Measurements from ENCODE around the gene ETS1.

DNA sequence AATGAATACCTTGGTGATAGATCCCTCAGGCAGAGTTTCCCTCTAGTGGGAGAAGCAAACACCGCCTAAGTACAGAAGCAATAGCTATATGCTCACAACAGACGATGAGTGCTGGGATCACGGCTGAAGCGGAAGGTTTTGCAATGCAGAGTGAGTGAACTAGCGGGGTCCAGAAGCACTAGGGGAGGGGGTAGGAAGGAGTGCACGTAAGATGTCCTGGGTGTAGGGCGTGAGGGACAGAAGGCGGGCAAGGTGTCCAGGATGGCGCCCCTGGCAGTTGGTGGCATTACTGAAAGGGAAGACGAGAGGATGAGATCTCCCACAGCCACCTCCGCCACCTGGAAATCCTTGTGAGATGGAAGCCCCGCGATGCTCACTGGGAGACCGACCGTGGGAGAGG is 81.0 kb downstream of the ETS1 start:
- TF ChIP-seq, protein P1, sequence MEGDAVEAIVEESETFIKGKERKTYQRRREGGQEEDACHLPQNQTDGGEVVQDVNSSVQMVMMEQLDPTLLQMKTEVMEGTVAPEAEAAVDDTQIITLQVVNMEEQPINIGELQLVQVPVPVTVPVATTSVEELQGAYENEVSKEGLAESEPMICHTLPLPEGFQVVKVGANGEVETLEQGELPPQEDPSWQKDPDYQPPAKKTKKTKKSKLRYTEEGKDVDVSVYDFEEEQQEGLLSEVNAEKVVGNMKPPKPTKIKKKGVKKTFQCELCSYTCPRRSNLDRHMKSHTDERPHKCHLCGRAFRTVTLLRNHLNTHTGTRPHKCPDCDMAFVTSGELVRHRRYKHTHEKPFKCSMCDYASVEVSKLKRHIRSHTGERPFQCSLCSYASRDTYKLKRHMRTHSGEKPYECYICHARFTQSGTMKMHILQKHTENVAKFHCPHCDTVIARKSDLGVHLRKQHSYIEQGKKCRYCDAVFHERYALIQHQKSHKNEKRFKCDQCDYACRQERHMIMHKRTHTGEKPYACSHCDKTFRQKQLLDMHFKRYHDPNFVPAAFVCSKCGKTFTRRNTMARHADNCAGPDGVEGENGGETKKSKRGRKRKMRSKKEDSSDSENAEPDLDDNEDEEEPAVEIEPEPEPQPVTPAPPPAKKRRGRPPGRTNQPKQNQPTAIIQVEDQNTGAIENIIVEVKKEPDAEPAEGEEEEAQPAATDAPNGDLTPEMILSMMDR (IDR thresholded peaks at IDR 0.05): peak; percentile 30; the same call in 1 of the 2 replicates
- TF ChIP-seq POLR2AphosphoS5 (IDR thresholded peaks at IDR 0.05; ENCODE audit: low read depth, low read length) (no peak), SIN3A (IDR thresholded peaks at IDR 0.05; ENCODE audit: borderline replicate concordance, insufficient read depth, low read depth, low read length) (no peak)
- TF ChIP-seq, protein P2, sequence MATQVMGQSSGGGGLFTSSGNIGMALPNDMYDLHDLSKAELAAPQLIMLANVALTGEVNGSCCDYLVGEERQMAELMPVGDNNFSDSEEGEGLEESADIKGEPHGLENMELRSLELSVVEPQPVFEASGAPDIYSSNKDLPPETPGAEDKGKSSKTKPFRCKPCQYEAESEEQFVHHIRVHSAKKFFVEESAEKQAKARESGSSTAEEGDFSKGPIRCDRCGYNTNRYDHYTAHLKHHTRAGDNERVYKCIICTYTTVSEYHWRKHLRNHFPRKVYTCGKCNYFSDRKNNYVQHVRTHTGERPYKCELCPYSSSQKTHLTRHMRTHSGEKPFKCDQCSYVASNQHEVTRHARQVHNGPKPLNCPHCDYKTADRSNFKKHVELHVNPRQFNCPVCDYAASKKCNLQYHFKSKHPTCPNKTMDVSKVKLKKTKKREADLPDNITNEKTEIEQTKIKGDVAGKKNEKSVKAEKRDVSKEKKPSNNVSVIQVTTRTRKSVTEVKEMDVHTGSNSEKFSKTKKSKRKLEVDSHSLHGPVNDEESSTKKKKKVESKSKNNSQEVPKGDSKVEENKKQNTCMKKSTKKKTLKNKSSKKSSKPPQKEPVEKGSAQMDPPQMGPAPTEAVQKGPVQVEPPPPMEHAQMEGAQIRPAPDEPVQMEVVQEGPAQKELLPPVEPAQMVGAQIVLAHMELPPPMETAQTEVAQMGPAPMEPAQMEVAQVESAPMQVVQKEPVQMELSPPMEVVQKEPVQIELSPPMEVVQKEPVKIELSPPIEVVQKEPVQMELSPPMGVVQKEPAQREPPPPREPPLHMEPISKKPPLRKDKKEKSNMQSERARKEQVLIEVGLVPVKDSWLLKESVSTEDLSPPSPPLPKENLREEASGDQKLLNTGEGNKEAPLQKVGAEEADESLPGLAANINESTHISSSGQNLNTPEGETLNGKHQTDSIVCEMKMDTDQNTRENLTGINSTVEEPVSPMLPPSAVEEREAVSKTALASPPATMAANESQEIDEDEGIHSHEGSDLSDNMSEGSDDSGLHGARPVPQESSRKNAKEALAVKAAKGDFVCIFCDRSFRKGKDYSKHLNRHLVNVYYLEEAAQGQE (IDR thresholded peaks at IDR 0.05; ENCODE audit: insufficient read depth in 1 of 2, low read depth in 2 of 2, low read length in 1 of 2): no peak
